Measurements from ENCODE around the gene IQCH.
A peak's percentile ranks its signal among the peaks of the same experiment; 100 is the strongest.

The IQCH gene

DNA sequence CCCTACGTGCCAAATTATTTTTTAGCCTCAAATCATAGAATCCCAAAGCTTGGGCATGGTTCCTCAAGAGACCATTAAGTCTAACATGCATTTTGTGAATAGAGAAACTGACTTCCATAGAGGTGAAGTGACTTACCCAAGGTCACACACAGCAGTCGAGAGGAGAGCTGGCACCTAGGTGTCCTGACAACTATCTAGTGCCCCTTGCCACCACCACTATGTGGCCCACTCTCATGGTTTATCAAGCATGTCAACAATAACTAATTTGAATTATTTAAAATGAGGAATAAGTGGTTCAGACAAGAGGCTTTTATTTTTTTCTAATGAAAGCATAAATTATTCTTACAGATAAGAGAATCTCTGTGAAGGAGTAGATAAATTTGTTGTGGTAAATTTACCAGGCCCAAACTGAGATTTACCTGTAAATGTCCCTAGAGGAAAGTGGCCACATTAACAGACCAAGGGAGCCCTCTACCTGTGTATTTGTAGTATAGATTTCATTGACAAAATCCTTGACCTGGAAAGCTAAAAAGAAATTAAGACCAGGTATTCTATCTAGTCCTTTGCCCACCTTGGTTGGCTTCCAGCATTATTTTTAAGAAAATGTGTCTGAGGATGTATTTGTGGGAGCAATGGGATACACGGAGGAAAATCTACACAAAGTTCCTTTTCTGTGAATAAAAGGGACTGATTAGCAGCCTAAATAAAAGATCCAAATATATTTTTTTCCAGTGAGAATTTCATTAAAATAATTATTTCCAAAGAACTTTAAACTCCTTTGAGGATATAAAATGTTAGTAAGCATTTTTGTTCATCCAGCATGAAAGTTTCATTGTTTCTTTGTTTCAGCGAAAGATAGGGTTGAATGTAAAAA lies 49.1 kb downstream of the IQCH start:
- DNase-seq, result peak; percentile 24

DNA sequence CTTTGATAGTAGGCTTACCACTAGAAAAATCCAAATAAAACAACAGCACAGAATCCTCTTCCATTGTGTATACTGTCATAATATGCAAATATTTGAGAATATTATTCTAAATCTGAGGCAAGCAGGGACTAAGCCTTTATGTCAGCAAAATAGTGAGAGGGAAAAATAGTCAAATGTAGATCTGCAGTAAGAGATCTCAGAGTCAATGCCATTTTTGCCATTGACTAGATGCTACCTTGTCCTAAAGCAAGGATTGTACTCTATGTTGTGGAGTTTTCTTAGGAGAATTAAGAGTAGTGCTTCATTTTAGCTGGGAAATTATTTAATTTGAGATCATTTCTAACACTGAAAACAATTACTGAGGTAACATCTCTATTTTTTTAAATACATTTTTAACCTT lies 50.2 kb downstream of the IQCH start:
- no peak for DNase-seq

GRCh38 chr15:67305506-67305905 lies 50.9 kb downstream of the IQCH start:
- peak; percentile 6 for DNase-seq

DNA sequence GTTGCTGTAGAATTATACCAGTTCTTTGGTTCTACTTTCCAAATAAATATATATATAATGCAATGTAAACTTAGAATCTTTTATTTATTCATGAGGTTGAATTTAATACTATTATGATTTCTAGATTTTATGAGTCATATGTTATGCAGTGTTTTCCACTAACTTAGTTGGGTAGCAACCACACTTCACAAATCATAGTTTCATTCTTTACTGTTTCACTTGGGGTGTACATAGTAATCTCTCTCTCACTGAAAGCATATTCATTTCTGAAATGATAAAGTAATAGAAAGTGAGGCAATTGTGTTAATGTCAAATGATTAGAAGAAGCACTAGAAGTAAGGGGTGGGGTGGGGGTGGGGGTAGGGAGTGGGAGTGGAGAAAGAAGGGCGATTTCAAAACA lies 52.6 kb downstream of the IQCH start:
- DNase-seq, result no peak

GRCh38 chr15:67307889-67308597 lies 53.5 kb downstream of the IQCH start:
- DNase-seq, result no peak

DNA sequence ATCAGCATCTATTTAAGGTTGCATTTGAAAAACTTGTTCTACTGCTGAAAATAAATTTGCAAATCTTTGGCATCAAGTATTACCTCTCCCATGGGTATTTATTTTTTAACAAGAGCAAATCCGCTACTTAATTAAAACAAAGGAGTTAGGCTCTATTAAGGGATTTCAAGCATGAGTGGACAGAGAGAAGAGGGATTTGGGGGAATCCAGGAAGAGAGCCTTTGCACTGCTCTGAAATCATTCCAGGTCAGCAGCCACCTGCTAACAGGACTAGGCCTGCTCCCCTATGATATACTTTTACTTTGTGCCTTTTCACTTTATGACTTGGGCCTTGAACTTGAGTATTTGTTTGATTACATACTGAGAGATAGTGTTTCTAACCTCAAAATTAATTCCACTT lies 57.1 kb downstream of the IQCH start:
- no peak for DNase-seq

DNA sequence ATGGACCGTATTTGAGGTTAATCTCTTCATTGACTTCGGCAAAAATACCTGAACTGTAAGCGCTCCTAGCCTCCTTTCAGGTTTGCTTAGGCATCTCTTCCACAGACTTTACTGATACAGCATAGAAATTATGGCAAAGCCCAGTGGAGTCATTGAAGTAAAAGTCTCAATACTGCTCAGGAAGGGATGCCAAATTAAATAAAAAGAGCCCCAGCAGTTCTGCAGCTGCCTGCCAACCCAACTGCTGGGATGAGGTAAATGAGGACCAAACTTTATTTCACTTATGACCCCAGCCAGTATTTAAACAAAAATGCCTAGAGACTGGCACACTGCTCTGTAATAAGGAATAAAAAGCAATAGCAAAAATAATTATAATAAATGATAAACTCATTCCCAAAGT lies 65.4 kb downstream of the IQCH start:
- no peak for DNase-seq

DNA sequence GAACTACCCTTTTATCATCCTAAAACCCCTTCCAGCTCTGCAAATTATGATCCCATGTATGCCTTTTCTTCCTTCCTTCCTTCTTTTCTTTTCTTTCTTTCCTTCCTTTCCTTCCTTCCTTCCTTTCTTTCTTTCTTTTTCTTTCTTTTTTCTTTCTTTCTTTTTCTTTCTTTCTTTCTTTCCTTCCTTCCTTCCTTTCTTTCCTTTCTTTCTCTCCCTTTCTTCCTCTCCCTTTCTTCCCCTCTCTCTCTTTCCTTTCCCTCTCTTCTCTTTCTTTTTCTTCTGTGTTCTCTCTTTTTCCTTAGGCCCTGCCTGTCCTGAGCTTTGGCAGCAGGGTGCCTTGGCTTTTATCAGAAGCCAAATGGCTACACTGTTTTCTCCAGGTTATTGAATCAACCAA lies 66.8 kb downstream of the IQCH start:
- DNase-seq, result no peak

- DNase-seq, result no peak
Measured at GRCh38 chr15:67322481-67322880, 67.9 kb downstream of the IQCH start.

- DNase-seq, result no peak
Measured at GRCh38 chr15:67327312-67327711, 72.7 kb downstream of the IQCH start.

- no peak for DNase-seq
Measured at GRCh38 chr15:67327737-67328136, 73.2 kb downstream of the IQCH start.

- DNase-seq, result no peak
Measured at GRCh38 chr15:67329984-67330733, 75.6 kb downstream of the IQCH start.

GRCh38 chr15:67331676-67332075 lies 77.1 kb downstream of the IQCH start:
- no peak for DNase-seq

- DNase-seq, result no peak
Measured at GRCh38 chr15:67335026-67335425, 80.4 kb downstream of the IQCH start.

DNA sequence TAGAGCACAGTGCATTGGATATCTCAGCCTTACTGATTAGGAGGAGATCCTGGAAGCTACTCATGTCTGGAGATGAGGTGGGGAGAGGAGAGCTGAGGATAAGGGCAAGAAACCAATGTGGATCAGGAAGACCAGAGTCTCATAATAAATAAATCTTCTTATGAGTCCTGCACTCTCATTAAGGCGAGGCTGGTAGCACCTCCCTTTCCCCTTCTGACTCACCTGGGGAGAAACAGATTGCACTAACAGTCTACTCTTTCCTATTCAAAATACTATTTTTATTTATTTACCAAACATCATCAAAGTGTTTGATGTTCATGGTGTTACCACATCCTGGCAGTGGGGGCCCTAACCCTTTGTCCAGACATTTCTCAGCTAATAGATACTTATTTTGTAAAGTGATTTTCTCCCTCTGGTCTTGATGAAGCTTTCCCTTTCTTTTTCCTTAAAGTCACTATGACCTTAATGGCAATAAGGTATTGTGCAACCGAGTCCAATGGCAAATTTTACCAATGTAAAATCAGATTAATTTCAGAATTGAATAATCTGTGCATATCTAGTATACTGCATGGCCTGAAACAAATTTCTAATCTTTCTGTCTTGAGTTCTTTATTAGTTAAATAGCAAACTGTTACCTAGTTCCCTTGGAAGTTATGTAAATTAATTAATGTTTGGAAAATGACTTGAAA lies 81.1 kb downstream of the IQCH start:
- no peak for DNase-seq

DNA sequence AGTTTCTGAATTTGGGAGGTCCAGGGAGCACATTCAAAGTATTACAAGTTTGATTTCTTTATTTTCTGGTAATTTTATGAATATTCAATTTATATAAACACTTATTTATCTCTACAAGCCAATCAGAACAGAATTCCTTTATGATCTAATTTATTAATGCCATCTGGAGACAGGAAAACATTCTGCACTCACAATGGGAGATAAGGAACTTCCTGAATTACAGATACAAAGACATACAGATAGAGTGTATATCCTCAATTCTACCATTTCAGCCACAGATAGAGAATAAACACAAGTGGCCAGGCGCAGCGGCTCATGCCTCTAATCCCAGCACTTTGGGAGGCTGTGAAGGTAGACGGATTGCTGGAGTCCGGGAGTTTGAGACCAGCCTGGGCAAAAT lies 86.0 kb downstream of the IQCH start:
- no peak for DNase-seq

- no peak for DNase-seq
Measured at GRCh38 chr15:67341539-67341938, 87.0 kb downstream of the IQCH start.

DNA sequence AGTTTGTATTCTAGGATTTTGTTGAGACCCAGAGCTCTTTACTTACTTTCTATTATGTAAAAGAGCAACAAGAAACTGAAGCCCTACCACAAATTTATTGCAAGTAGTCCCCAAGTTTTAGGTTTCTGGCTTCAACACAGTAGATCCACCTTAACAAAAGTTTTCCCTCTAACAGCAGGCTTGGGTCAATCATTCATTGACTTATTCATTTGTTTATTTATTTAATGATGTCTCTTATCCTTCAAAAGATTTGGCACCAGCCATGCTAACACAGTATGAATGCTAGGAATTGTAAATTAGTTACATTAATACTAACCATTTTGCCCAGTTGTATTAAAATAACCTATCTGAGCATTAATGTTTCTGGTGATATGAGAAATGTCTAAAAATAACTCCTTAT lies 88.6 kb downstream of the IQCH start:
- DNase-seq, result no peak

DNA sequence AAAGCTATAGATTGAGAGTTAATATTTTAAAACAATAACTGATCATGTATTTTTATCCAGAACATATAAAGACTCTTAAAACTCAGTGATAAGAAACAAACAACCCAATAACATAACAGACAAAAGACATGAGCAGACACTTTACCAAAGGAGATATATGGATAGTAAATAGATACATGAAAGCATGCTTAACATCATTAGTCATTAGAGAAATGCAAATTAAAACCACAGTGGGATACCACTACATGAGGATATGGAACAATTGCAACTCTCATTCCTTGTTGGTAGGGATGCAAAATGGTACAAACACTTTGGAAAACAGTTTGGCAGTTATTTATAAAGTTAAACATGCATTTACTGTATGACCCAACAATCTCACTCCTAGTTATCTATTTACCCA lies 95.0 kb downstream of the IQCH start:
- DNase-seq, result no peak

DNA sequence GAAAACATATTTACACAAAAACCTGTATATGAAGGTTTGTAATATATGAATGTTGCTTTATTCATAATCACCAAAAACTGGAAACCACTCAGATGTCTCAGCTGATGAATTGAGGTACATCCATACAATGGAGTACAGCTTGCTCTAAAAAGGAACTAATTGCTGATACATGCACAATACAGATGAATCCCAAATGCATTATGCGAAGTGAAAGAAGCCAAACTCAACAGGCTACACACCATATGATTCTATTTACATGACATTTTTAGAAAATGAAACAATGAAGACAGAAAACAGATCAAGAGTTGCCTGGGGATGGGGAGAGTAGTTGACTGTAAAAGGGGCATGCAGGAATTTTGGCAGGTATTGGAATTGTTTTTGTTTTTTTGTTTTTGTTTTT lies 95.5 kb downstream of the IQCH start:
- no peak for DNase-seq

GRCh38 chr15:67358391-67358790 lies 103.8 kb downstream of the IQCH start:
- no peak for DNase-seq

DNA sequence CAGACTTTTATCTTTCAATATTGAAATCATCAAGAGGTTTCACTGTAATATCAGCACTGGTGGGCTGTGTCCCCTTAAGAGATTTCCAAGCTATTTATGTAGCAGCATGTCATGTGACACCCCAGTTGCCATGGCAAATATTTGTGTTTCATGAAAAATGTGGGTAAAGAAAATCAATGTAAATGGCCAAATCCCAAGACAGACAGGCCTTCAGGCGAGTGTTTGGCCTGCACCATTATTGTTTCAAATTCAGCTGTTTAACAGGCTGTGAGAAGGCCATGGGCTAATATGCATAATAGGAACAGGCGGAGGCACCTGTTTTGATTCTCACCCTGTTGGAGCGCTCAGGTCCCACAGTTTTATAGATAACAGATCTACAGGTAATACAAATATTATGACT lies 104.2 kb downstream of the IQCH start:
- peak; percentile 69 for DNase-seq

DNA sequence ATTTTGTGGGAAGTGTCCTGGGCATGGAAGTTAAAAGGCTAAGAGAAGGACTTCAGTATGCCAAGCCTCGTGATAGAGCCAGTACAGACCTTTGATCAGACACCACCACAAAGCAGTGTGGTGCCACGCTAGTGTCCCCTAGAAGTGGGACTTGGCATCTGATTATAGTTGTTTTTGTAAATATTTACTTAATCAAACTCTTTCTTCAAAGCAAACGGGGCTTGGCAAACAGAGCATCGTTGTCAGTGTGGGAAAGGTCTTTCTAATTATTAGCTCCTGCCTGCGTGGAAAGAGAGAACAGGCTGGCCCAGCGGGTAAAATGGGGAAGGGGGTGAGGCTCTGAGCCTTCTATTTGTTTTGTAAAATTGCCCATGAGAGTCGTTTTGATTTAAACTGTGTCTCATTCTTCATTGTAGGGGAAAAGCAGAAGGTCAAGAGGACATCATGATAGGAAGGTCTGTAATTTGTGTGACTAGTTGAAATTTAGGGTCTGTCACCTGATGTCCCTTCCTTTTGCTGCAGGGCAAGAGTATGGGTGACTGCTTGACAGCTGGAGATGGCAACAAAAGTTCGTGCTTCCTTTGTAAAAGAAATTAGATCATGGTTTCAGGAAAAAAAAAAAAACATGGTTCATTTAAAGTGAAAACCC lies 105.0 kb downstream of the IQCH start:
- DNase-seq, result peak; percentile 69
